ENCODE measurements around the gene FBXO4. TPM values are rescaled to one million over a fixed set of nuclear protein-coding genes. Genes with fewer than 3 reads are reported as not detected.
"Not testable (repeated sequence)": the region's sequence is repeated elsewhere in the genome, so short reads cannot be mapped to it uniquely, and the experiment has no call there.

The FBXO4 gene
- total RNA-seq, 1 donor from 2014 or later = 14.4 TPM

DNA sequence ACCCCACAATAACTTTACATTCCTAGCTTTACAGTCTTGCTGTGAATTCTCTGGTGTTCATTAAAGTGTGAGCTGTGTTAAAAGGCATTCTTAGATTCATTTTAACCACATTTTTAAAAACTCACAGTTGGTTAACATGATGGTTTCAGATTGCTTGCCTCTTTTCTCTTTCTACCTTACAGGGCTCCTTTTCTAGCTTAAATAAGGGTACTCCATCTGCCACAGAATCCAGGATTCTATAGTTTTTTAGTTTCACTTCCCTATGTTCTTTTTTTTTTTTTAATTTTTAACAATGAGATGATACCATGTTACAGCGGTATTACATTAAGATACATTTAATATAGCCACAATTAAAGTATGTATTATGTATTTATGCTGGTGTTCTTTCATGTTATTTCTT is 3.9 kb upstream of the FBXO4 start:
- intact Hi-C loops (cut with micrococcal nuclease) = loop anchor here (10.0 kb wide), 1 partner anchor 166 kb away; no protein-coding TSS in a partner anchor

DNA sequence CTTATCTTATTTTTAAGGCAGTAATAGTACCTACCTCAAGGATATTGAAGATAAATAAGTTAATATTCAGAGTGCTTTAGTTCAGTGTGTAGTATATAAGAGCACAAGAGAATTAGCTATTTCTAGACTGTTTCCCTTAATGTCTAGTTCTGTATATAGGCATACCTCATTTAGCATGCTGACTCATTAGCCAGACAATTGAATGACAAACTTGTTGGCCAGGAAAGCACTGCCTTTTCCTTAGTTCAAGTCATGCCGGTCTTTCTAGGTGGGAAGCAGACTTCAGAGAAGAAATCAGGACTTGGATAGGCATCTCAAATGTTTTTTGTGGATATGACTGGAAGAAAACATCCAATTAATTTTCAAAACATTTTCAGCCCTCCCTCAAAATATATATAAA is 3.2 kb upstream of the FBXO4 start:
- intact Hi-C loops (cut with micrococcal nuclease) = loop anchor here (10.0 kb wide), 1 partner anchor 167 kb away; no protein-coding TSS in a partner anchor

DNA sequence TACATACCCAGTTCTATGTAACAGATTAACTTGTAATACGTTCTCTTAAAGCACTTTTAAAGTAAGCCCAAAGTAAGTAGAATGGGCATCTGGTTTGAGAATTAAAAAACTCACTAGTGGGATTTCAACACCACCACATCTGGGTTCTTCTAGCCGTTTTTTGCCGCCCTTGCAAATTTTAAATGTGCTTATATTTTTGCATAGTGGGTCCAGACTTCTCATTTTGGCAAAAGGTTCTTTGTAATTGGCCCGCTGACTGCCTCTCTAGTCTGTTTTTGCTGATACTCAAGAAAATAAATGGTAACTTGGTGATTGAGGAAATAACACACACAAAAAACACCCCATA is 582 bp upstream of the FBXO4 start:
- intact Hi-C loops (cut with micrococcal nuclease) = loop anchor here (1.0 to 10.0 kb wide), 6 partner anchors 170 to 1559 kb away; partner anchors contain the start of genes RPL37, TMEM267 and ZNF131

DNA sequence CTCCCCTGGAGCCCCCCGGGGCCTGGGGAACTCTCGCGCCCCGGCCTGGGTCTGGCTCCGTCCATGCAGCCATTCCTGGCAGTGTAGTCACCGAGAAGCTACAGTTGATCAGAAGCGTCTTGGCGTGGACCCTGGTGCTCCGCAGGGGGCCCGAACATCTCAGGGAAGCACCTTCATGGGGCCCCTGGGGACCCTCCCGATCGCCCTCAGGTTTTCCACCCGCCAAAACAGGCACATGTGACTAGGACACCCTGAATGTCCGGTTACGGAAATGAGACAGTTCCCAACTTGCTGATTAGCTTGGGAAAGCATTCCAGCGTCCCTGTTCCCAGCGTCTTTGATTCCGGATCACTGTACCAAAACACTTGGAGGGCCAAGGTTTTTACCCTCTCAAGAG is 472 bp downstream of the FBXO4 start:
- intact Hi-C loops (cut with micrococcal nuclease) = loop anchor here (1.0 to 10.0 kb wide), 12 partner anchors 21 to 1631 kb away; partner anchors contain the start of genes HMGCS1, OXCT1, RIMOC1 and RPL37

DNA sequence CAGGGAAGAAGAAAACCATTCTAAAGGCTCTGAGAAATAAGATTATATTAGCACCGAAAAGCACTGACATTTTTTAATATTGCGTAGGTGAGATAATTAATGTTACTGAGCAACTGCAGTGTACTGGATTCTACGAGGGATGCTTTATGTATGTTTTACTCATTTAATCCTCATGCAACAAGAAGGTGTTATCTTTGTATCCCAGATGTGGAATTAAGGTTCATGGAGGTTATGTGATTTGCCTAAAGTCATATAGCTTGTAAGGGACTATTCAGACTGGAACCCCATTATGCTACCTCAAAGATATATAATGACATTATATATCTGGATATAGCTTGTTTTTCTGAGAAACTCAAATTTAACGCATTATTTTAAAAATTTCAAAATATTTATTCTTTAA is 2.5 kb downstream of the FBXO4 start:
- intact Hi-C loops (cut with micrococcal nuclease) = loop anchor here (5.0 to 10.0 kb wide), 3 partner anchors 35 to 1385 kb away; partner anchors contain the start of gene HMGCS1

DNA sequence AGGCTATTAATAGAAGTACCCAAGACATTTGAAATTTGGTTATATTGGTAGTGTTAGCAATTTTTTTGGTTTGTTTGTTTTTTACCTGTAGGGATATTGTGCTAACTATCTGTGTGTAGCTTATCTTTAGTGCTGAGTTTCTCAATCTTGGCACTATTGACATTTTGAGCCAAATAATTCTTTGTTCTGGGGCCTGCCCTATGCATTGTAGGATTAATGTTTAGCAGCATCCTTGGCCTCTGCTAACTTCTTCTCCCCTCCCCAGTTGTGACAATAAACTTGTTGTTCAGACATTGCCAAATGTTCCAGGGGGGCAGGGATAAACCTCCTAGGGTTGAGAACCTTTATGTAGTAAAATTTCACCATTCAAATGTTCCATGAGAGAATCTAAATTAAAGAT is 4.0 kb downstream of the FBXO4 start:
- intact Hi-C loops (cut with micrococcal nuclease) = loop anchor here (5.0 to 10.0 kb wide), 3 partner anchors 37 to 1383 kb away; partner anchors contain the start of gene HMGCS1

DNA sequence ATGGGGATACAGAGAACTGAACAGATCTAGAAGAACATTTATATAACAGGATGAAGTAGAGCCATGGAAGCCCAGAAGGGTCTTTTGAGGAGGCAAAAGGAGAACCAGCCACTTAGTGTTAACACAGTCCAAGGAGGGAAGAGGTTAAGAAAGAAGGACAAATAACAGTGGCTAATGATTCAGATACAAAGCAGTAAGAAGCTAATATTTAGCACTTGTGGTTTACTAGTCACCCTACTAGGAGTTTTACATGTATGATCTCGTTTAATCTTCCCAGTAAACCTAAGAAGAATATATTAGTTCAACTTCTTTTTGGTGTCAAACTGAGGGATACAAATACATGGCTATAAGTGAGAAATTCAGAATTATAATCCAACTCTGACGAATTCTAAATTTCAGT is 7.7 kb downstream of the FBXO4 start:
- intact Hi-C loops (cut with micrococcal nuclease) = no loop called here

DNA sequence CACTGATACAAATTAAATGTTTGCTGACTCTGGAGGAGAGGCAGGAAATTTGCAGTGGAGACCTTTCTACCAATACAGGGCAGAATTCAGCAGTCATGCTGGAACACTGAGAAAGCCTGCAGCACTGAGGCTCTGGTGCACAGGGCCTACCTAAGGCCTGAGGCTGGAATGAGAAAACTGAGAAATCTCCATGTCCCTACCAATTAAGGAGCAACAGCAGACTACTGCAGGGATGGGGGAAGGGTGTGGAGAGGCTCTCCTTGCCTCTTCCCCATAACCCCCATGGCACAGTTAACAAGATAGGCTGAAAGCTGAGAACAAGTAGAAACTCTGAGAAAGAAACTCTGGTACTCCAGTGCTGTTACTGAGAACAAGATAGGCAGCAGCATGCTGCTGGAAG is 10.5 kb downstream of the FBXO4 start:
- intact Hi-C loops (cut with micrococcal nuclease) = no loop called here

DNA sequence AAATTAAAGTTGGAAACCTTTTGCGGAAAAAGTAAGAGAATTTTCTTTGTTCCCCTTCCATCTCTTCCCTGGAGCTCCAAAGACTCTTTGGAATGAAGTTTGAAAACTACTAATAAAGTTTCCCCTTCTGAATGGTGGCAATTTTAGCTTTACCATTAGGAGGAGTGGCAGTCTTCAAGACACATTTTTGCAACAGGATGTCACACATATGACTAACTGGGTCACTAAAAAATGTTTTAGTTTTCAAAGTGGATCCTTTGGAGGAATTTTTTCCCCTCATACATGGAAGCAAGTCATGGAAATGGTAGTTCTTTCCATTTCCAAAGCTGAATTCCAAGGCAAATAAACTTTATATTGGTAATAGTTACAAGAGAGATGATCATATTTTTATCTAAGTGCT is 15.6 kb downstream of the FBXO4 start:
- intact Hi-C loops (cut with micrococcal nuclease) = no loop called here

DNA sequence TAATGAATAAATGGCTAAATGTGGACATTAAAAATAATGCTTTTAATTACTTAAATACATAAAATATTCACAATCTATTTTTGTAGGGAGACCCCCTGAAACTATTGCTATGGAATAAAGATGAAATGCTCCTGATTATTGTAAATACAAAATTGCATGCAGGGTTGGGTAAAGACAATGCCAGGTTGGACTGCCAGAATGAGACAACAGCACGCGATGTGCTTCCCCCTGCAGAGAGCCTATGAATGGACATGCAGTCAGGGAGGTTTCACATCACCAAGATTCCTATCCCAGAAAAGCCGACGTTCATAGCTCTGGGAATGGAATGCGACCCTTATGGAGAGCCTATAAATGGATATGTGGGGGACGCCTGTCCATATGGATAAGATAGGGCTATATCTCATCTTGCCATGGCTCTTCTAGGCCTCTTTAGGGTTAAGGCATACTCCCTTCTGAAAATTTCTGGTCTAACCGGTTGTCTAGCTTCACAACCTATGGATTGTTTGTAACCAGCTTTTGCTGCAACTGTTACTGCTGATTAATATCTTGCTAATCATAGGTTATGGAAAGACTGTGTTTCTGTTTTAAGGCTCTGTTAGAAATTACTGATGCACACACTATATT is 20.4 kb downstream of the FBXO4 start:
- intact Hi-C loops (cut with micrococcal nuclease) = not testable (repeated sequence)

DNA sequence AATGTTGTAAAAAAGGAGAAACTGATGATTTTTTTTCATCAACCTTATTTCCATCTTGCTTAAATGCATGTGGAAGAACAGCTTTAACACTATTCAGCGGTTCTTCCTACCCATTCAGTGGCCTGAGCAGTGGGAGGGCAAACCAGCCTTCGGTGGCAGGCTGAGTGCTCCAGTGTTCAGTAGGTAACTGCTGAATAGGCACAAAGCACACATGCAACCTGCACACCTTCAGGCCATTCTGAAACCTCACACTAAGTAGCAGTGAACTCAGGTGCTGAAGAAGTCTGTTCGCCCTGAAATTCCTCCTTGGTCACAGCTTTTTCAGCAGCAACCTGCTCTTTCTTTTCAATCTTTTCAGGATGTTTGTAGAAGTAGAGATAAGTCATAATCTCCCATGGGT is 26.1 kb downstream of the FBXO4 start:
- intact Hi-C loops (cut with micrococcal nuclease) = no loop called here

DNA sequence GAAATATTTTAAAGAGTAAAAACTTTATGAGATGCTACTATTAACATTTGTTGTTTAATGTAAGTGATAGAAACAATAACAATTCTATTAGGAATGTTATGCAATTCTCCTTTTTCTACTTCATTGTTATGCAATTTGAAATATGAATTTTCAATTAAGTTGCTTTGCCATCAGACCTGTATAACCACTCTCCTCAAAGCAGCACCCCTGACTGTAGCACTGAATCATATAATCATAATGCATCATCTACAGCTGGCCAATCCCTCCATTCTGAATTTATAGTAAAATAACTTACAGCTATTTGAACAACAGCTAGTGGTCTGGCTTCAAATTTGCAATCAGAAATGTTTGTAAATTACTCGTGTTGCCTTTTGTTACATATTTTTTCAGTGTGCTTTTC is 29.2 kb downstream of the FBXO4 start:
- intact Hi-C loops (cut with micrococcal nuclease) = no loop called here

DNA sequence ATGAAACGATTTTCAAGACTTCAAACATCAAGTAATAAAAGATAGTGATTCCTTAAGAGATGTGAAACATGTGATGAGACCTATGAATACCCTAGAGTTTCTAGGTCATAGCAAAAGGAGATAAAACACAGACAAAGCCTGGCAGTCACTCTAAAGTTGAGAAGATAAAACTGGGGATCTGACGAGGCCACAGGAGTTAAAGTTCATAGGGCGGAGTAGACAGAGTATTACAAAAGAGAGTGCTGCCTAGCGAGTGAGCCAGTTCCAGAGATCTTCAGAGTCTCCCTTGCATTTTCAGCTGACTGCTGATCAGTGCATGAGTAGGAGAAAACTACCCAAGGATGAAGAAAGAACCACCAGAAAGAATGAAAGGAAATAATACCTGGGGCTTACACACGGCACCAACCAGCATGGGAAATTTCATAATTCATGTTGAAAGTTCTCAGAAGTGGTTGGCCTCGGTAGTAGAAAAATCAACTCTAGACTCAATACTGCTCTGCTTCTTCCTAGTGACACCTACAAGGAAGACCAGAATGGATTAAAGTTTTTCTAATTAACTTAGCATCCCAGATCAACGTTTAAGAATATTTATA is 30.4 kb downstream of the FBXO4 start:
- intact Hi-C loops (cut with micrococcal nuclease) = no loop called here

DNA sequence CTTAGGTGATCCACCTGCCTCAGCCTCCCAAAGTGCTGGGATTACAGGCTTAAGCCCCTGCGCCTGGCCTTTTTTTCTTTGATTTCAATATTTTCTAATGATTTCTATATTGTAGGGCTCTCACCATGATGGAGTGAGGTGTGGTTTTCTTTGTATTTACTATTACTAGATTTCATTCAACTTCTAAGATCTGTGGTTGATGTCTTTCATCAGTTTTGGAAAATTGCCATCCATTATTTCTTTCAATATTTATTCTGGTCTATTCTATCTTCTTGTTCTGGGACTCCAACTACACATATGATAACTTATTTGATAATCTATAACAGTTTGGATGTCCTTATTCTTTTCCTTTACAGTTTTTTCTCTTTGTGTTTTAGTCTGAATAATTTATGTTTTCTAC is 31.9 kb downstream of the FBXO4 start:
- intact Hi-C loops (cut with micrococcal nuclease) = no loop called here

DNA sequence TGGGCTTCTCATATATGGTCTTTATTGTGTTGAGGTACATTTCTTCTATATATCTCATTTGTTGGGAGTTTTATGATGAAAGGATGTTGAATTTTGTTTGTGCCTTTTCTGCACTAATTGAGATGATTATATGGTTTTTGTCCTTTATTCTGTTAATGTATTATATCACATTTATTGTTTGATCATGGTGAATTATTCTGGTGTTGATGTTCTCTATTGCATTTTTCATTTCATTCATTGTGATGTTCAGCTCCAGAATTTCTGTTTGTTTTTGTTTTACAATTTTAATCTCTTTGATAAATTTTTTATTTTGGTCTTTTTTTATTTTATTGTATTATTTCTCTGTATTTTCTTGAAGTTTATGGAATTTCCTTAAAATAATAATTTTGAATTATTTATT is 35.4 kb downstream of the FBXO4 start:
- intact Hi-C loops (cut with micrococcal nuclease) = no loop called here

DNA sequence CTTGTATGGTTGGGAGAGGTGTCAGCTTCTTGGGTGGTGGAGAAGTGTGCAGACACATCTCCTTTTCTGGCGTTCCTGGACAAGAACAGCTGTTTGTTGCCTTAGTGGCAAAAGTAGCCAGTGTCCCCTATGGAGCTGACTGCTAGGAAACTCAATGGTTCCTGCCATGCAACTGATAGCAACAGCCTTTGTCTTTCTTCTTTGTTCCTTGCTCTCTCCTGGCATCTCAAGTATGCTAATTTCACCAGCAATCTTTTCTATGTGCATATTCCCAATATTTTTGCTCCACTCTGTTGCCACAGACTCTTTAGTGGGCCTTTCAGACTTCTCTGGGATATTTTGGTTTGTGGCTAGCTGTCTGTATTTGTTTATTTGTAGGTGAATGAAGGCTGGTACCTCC is 36.7 kb downstream of the FBXO4 start:
- intact Hi-C loops (cut with micrococcal nuclease) = no loop called here

DNA sequence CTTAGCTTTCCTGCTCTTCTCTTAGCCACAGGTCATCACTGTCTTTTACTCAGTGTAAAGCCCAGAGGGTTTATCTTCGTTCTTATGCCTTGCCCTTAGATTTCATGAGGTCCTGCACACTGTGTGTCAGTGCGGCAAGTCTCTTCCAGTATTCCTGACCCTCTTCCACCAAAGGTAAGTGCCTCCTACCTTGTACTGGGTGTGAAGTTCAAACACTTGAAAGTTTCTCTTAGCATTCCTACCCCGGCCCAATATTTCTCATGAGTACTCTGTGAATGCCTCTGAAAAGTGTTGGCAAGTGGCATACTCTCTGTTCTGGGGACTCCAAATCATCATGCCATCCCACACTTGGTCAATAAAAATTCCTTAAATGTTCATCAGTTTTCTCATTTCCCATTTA is 37.4 kb downstream of the FBXO4 start:
- intact Hi-C loops (cut with micrococcal nuclease) = no loop called here

DNA sequence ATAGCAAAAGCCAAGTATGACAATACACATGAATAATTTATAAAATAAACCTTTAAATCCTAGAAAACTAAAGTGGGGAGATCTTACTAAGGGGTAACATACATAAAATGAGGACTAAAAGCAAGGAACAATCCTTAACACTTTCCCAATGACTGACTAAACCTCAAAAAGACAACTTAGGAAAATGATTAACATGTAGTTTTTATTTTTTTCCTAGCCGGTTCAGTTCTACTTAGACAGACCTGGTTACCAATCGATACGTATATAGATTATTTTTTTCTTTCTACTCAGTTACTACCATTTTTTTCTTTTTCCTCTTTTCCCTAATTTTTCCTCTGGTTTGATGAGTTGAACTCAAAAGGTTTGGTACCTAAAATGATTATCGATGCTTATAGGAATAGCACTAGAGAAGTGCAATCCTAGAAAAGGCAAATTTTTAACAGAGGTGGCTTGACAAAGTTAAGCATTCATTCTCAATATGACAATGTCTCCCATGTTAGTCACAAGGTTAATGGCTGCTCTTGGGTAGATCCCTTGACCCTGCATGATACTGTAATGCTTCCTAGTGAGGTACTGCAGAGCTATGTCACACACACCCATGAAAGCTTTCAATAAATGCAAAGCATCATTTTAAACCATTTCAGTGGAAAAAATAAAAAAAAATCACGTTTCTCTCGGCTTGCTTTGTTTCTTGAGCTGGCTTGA is 41.5 kb downstream of the FBXO4 start:
- intact Hi-C loops (cut with micrococcal nuclease) = no loop called here

DNA sequence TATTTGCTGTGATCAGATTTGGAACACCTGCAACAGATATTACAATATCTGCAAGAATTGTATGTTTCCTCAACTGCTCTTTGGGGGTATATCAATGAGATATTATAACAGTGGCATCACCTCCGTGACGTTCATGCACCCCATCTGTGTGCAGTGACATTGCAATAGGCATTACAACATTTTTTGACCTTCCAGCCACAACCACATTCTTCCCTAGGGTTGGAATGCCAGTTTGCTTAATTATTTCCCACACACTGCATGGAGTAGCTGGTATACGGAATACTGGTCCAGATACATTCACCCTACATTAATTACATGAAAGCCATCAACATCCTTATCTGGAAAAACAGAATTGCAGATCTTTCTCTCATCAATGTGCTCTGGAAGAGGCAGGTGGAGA is 42.3 kb downstream of the FBXO4 start:
- intact Hi-C loops (cut with micrococcal nuclease) = no loop called here

DNA sequence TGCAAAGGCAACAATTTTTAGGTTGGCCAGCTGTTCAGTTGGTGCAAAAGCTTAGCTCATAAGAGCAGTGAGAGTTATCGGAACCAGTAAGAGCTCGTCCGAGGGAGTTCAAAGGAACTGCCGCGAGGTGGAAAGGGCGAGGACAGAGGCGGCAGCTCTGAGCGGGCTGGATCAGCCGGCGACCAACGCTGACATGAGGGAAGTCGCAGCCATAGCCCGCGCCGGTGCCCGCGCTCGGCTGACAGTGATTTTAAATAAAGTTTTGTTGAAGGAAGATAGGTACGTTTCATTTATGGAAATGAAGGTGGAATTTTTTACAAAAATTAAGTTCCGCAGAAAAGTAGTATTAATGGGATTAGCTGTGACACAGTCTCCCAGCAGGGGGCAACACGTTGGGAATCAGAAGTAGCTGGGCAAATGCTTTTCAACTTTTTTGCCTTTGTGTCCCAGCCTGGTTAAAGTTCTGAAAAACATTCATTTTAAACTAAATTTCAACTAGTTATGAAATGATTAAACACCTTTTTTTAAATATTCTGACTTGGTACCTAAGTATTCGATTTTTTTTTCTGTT is 43.2 kb downstream of the FBXO4 start:
- intact Hi-C loops (cut with micrococcal nuclease) = no loop called here

DNA sequence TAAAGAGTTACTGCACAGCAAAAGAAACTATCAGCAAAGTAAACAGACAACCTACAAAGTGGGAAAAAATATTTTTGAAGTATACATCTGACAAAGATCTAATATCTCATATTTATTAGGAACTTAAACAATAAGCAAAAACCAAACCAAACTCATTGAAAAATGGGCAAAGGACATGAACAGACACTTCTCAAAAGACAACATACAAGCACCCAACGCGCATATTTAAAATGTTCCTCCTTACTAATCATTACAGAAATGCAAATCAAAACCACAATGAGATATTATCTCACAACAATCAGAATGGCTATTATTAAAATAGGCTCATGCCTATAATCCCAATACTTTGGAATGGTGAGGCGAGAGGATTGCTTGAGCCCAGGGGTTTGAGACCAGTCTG is 48.0 kb downstream of the FBXO4 start:
- intact Hi-C loops (cut with micrococcal nuclease) = no loop called here

DNA sequence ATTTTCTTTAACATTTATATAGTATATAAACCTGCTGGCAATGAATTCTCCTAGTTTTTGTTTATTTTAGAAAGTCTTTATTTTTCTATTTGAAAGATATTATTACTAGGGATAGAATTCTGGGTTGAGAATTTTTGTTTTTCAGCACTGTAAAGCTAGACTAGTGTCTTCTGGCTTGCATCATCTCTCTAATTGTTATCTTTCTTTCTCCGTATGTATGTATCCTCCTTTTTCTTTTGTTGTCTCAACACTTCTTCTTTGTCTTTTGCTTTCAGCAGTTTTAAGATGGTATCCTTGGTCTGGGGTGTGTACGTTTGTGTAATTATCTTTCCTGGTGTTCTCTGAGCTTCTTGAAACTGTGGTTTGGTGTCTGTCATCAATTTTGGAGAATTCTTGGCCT is 48.8 kb downstream of the FBXO4 start:
- intact Hi-C loops (cut with micrococcal nuclease) = no loop called here

All from T-helper 1 cell treated with Interleukin-12 subunit alpha and Interleukin-12 subunit beta and Interleukin-4 antibody, amounts not matched to agents 30 ng/mL and 1 ng/mL, for 36 hours (primary cell).